MM.1S (cell line): ENCODE data around the gene ZNF557.
"Not testable (repeated sequence)": the region's sequence is repeated elsewhere in the genome, so short reads cannot be mapped to it uniquely, and the experiment has no call there.

ENCODE experiments used
- DNase-seq: peaks from one replicate; pipeline ENCODE4 v3.0.0-alpha.2; 2015
- H2AFZ ChIP-seq: fragments of 300-600 bp; sonication (generic); 2 replicates; pipeline ENCODE4 v1.6.0; 2016; ENCODE audit warnings: antibody characterized with exemption, low read length
- H3F3A ChIP-seq: fragments of 300-600 bp; sonication (generic); 2 replicates; pipeline ENCODE4 v1.6.1; 2016; ENCODE audit warnings: mild to moderate bottlenecking, antibody characterized with exemption, low read length, moderate library complexity, mixed read lengths; ENCODE audit not compliant: insufficient read depth
- H3K27ac ChIP-seq: fragments of 300-600 bp; sonication (generic); 2 replicates; pipeline ENCODE4 v1.5.1; 2016; ENCODE audit warnings: mild to moderate bottlenecking, low read length
- H3K27me3 ChIP-seq: fragments of 300-600 bp; sonication (generic); replicated peaks from 2 replicates; pipeline ENCODE4 v1.6.0; 2016; ENCODE audit warnings: low read length; ENCODE audit not compliant: insufficient read depth
- H3K36me3 ChIP-seq: fragments of 300-600 bp; sonication (generic); replicated peaks from 2 replicates; pipeline ENCODE4 v1.6.1; 2016; ENCODE audit warnings: mild to moderate bottlenecking, low read length, mixed read lengths; ENCODE audit not compliant: insufficient read depth
- H3K4me1 ChIP-seq: fragments of 300-600 bp; sonication (generic); 2 replicates; pipeline ENCODE4 v1.6.1; 2016; ENCODE audit warnings: low read length, mixed read lengths
- H3K4me2 ChIP-seq: fragments of 300-600 bp; sonication (generic); 2 replicates; pipeline ENCODE4 v1.6.0; 2016; ENCODE audit warnings: low read depth, low read length
- H3K4me3 ChIP-seq: fragments of 300-600 bp; sonication (generic); 2 replicates; pipeline ENCODE4 v1.5.1; 2016; ENCODE audit warnings: low read length, mixed read lengths
- H3K79me2 ChIP-seq: fragments of 300-600 bp; sonication (generic); 2 replicates; pipeline ENCODE4 v1.6.1; 2016; ENCODE audit warnings: mixed run types, low read length, mixed read lengths
- H3K9ac ChIP-seq: fragments of 300-600 bp; sonication (generic); 2 replicates; pipeline ENCODE4 v1.6.1; 2016; ENCODE audit warnings: low read length, mixed read lengths
- H3K9me2 ChIP-seq: fragments of 300-600 bp; sonication (generic); replicated peaks from 2 replicates; pipeline ENCODE4 v1.6.1; 2016; ENCODE audit warnings: mild to moderate bottlenecking, low read length, mixed read lengths; ENCODE audit not compliant: insufficient read depth
- H3K9me3 ChIP-seq: fragments of 300-600 bp; sonication (generic); replicated peaks from 2 replicates; pipeline ENCODE4 v1.6.1; 2016; ENCODE audit warnings: mild to moderate bottlenecking, low read length, mixed read lengths; ENCODE audit not compliant: insufficient read depth
- H4K20me1 ChIP-seq: fragments of 300-600 bp; sonication (generic); 2 replicates; pipeline ENCODE4 v1.6.1; 2016; ENCODE audit warnings: mild to moderate bottlenecking, low read length, moderate library complexity, mixed read lengths; ENCODE audit not compliant: insufficient read depth

ZNF557 gene

GRCh38 chr19:7051421-7051820 lies 18.1 kb upstream of the ZNF557 start:
- H2AFZ ChIP-seq, H3K4me1 ChIP-seq, DNase-seq, H3K36me3 ChIP-seq, H3K27ac ChIP-seq, H4K20me1 ChIP-seq, H3K79me2 ChIP-seq, H3K4me3 ChIP-seq, H3K9me2 ChIP-seq, H3K9me3 ChIP-seq, H3K4me2 ChIP-seq, H3K9ac ChIP-seq, H3F3A ChIP-seq: not testable (repeated sequence)
- H3K27me3 ChIP-seq = peaks cover 12% of the 10 kb centered on the region

- not testable (repeated sequence) for H3K9ac ChIP-seq, H3K9me3 ChIP-seq, H3K79me2 ChIP-seq, H3K4me1 ChIP-seq, H3K4me3 ChIP-seq, H3K9me2 ChIP-seq, DNase-seq, H4K20me1 ChIP-seq, H3K36me3 ChIP-seq, H3F3A ChIP-seq, H3K27ac ChIP-seq, H3K4me2 ChIP-seq, H2AFZ ChIP-seq
- H3K27me3 ChIP-seq = peaks cover 12% of the 10 kb centered on the region
These were observed 16.6 kb upstream of the ZNF557 start for GRCh38 chr19:7052896-7053295.

GRCh38 chr19:7054635-7055368 lies 14.7 kb upstream of the ZNF557 start:
- not testable (repeated sequence) for H3K9ac ChIP-seq, H3K4me3 ChIP-seq, H3K9me2 ChIP-seq, H3K36me3 ChIP-seq, H3K4me2 ChIP-seq, H3F3A ChIP-seq, H4K20me1 ChIP-seq, H3K27ac ChIP-seq, H2AFZ ChIP-seq, DNase-seq, H3K9me3 ChIP-seq, H3K4me1 ChIP-seq, H3K79me2 ChIP-seq
- H3K27me3 ChIP-seq = peaks cover 12% of the 10 kb centered on the region

DNA sequence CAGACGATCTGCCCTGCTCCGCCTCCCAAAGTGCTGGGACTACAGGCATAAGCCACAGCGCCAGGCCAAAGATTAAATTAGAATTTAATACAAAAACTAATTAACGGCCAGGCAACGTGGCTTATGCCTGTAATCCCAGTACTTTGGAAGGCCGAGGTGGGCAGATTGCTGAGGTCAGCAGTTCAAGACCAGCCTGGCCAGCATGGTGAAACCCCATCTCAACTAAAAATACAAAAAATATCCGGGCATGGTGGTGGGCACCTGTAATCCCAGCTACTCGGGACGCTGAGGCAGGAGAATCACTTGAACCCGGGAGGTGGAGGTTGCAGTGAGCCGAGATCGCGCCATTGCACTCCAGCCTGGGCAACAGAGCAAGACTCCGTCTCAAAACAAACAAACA lies 13.8 kb upstream of the ZNF557 start:
- H3K9ac ChIP-seq, DNase-seq, H3K4me2 ChIP-seq, H3K9me2 ChIP-seq, H3K4me3 ChIP-seq, H2AFZ ChIP-seq, H3K36me3 ChIP-seq, H3F3A ChIP-seq, H3K79me2 ChIP-seq, H3K4me1 ChIP-seq, H3K9me3 ChIP-seq, H4K20me1 ChIP-seq, H3K27ac ChIP-seq: not testable (repeated sequence)
- H3K27me3 ChIP-seq = peaks cover 12% of the 10 kb centered on the region

GRCh38 chr19:7056371-7056770 lies 13.1 kb upstream of the ZNF557 start:
- not testable (repeated sequence) for H3K27ac ChIP-seq, H3F3A ChIP-seq, H4K20me1 ChIP-seq, H3K9me2 ChIP-seq, H3K4me2 ChIP-seq, H3K4me1 ChIP-seq, H3K4me3 ChIP-seq, H3K79me2 ChIP-seq, H3K9ac ChIP-seq, DNase-seq, H2AFZ ChIP-seq, H3K9me3 ChIP-seq, H3K36me3 ChIP-seq
- peaks cover 11% of the 10 kb centered on the region for H3K27me3 ChIP-seq

DNA sequence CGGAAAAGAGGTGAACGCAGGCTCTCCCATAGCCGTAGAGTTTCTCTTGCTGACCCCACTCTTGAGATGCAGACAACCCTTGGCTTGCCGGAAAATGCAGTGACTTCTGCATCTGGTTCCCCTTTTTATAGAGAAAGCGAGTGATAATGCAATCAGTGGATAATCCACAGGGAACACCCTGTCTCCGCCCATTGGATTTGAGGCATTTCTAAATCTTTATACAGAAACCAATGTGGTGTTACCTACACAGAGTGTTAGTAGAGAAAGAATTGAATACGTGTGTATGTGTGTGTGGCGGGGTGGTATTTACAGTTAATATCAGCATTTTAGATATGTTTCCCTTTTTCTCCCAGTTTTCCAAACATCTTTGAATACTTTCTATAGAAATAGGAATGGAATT lies 10.9 kb upstream of the ZNF557 start, which contains the start of gene MBD3L3:
Gene MBD3L3 (minus strand): TSS at position 101 of the 400 bp plus-strand sequence. CDS start 71 bp downstream, at position 30.
- H3K27ac ChIP-seq, H4K20me1 ChIP-seq, H3K4me3 ChIP-seq, H3K79me2 ChIP-seq, H3K4me2 ChIP-seq, H3K9me2 ChIP-seq, H3K9me3 ChIP-seq, DNase-seq, H3K36me3 ChIP-seq, H3F3A ChIP-seq, H3K4me1 ChIP-seq, H3K9ac ChIP-seq, H3K27me3 ChIP-seq, H2AFZ ChIP-seq: not testable (repeated sequence)

GRCh38 chr19:7059977-7060376 lies 9.5 kb upstream of the ZNF557 start:
- H3K79me2 ChIP-seq, H3K4me3 ChIP-seq, H3K9me2 ChIP-seq, H3K4me1 ChIP-seq, H3K4me2 ChIP-seq, H3K9me3 ChIP-seq, H4K20me1 ChIP-seq, H3F3A ChIP-seq, DNase-seq, H2AFZ ChIP-seq, H3K9ac ChIP-seq, H3K36me3 ChIP-seq, H3K27ac ChIP-seq: not testable (repeated sequence)
- peaks cover 14% of the 10 kb centered on the region; the same call in 1 of the 2 replicates for H3K27me3 ChIP-seq
